Measurements from ENCODE around the gene SON. TPM values are rescaled to one million over a fixed set of nuclear protein-coding genes. Genes with fewer than 3 reads are reported as not detected.

The SON gene
- total RNA-seq, 2 experiments from 2014 or later = 267 to 276 TPM

DNA sequence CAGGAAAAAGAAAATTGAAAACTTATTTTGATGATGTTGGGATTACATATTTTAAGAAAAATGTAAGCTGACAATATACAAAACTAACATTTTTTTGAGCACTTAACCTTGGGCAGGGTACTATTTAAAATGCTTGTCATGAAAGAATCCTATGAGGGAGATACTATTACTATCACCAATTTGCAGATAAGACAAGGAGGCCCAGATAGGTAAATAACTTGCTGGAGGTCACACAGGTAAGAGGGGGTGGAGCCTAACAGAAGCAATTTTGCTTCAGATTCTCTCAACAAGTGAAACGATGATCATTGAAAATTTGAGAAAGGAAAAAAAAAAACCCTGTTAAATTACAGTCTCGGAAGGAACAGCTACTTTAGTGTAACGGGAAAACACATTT lies 2.1 kb upstream of the SON start:
- no peaks in the 10 kb centered on the region for H3K9me3 Mint-ChIP-seq
- H3K27ac Mint-ChIP-seq = peak overlapping the region; percentile 100
- ChIA-PET CTCF (no interaction called here), POLR2A (interaction anchor here (0.7 to 4.7 kb wide), 6 partner anchors 11 to 1097 kb away, joined by 3 to 44 read pairs (median 4); partner anchors contain the start of gene TMEM50B)
- TF ChIP-seq, protein P1, sequence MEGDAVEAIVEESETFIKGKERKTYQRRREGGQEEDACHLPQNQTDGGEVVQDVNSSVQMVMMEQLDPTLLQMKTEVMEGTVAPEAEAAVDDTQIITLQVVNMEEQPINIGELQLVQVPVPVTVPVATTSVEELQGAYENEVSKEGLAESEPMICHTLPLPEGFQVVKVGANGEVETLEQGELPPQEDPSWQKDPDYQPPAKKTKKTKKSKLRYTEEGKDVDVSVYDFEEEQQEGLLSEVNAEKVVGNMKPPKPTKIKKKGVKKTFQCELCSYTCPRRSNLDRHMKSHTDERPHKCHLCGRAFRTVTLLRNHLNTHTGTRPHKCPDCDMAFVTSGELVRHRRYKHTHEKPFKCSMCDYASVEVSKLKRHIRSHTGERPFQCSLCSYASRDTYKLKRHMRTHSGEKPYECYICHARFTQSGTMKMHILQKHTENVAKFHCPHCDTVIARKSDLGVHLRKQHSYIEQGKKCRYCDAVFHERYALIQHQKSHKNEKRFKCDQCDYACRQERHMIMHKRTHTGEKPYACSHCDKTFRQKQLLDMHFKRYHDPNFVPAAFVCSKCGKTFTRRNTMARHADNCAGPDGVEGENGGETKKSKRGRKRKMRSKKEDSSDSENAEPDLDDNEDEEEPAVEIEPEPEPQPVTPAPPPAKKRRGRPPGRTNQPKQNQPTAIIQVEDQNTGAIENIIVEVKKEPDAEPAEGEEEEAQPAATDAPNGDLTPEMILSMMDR (IDR thresholded peaks at IDR 0.05) = no peak
- H3K27me3 Mint-ChIP-seq = no peaks in the 10 kb centered on the region
- no peak for DNase-seq
- peaks cover 67% of the 10 kb centered on the region for H3K36me3 Mint-ChIP-seq (ENCODE audit: low read depth)
- ATAC-seq = no peak
- H3K4me3 Mint-ChIP-seq = peak overlapping the region; percentile 86
- peaks cover 28% of the 10 kb centered on the region for H3K4me1 Mint-ChIP-seq (ENCODE audit: low read depth)
- intact Hi-C loops (cut with micrococcal nuclease) = loop anchor here (5.0 kb wide), 2 partner anchors 48 to 63 kb away; partner anchors contain the start of genes DNAJC28 and TMEM50B

DNA sequence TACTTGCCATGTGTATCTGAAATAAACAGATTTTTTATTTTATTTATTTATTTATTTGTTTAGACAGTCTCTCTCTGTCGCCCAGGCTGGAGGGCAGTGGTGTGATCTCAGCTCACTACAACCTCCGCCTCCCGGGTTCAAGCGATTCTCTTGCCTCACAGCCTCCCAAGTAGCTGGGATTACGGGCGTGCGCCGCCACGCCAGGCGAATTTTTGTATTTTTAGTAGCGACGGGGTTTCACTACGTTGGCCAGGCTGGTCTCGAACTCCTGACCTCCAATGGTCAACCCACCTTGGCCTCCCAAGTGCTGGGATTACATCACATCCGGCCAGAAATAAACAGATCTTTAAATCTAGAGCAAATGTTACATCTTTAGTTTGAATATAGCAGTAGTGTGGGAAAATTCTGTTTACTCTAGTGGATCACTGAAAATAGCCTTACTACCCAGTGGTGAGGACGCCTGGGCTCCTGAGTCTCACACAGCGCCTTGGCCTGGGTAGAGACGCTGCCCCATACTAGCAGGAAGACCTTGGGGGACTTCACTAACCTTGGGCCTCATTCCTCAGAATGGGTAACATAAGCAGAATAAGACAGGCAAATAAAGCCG lies 1.6 kb upstream of the SON start:
- TF ChIP-seq, protein P1 (IDR thresholded peaks at IDR 0.05) = no peak
- Mint-ChIP-seq H3K4me3 (peak overlapping the region; percentile 86), H3K27ac (peak overlapping the region; percentile 100), H3K4me1 (ENCODE audit: low read depth) (peaks cover 33% of the 10 kb centered on the region), H3K36me3 (ENCODE audit: low read depth) (peaks cover 67% of the 10 kb centered on the region), H3K27me3 (no peaks in the 10 kb centered on the region), H3K9me3 (no peaks in the 10 kb centered on the region)
- ATAC-seq (no peak), DNase-seq (peak; percentile 40)
- CTCF ChIA-PET = no interaction called here
- intact Hi-C loops (cut with micrococcal nuclease) = loop anchor here (5.0 kb wide), 2 partner anchors 49 to 64 kb away; partner anchors contain the start of genes DNAJC28 and TMEM50B
- POLR2A ChIA-PET = interaction anchor here (0.5 to 4.7 kb wide), 10 partner anchors 11 to 1096 kb away, joined by 3 to 44 read pairs (median 4); partner anchors contain the start of gene TMEM50B

DNA sequence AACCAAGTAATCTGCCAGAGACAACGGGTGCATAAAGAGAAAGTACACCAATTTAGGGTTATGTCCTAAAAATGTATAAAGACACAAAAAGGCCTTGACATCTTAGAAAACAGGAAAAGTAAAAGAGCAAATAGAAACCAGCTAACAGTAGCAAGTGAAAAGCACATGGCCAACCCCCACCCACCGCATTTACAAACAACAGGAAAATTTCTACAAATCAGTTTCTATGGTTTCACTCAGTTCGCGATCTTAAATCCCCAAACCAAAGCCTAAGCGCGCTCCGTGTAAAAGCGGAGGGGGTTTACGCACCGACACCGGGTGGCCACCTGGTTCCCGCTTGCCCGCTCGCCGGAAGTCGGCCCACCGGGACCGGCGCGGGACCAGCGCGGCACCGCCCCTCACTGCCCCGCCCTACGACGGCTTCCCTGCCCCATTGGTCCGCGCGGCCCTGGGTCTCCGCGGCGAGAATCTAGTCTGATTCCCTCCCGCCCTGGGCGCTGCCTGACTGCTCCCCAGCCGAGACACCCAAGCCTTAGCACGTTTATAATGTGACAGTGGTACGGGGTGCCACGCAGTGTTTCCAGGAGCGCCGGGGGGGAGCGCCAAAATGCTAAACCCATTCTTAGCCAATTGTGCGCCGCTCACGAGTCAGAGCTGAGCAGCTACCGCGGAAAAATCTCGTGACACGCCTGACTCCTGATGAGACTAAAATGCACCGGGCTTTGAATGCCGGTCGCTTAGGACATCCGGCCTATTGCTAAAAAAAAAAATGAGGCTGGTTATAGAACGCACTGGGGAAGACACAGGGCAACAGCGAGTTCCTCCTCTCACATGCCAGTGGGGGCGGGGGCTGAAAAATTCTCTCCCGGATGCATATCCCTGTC lies 840 bp upstream of the SON start, which contains the start of gene GART:
Gene GART (minus strand): TSS at position 362 of the 884 bp plus-strand sequence. CDS start 2,802 bp downstream, outside the sequence.
- peak within 1 kb of the TSS; percentile 86 for H3K4me3 Mint-ChIP-seq
- ChIA-PET CTCF (no interaction called here), POLR2A (interaction anchor here (0.5 to 4.7 kb wide), 13 partner anchors 10 to 807 kb away, joined by 3 to 44 read pairs (median 3); partner anchors contain the start of genes DNAJC28 and TMEM50B)
- intact Hi-C loops (cut with micrococcal nuclease) = loop anchor here (5.0 kb wide), 2 partner anchors 50 to 65 kb away; partner anchors contain the start of genes DNAJC28 and TMEM50B
- no peaks in the 10 kb centered on the region for H3K9me3 Mint-ChIP-seq
- peak within 1 kb of the TSS; percentile 100 for H3K27ac Mint-ChIP-seq
- TF ChIP-seq, protein P1 (IDR thresholded peaks at IDR 0.05) = no peak
- peaks cover 63% of the 10 kb centered on the region for H3K36me3 Mint-ChIP-seq (ENCODE audit: low read depth)
- H3K4me1 Mint-ChIP-seq (ENCODE audit: low read depth) = peaks cover 36% of the 10 kb centered on the region
- DNase-seq = peak; percentile 87
- H3K27me3 Mint-ChIP-seq = no peaks in the 10 kb centered on the region
- ATAC-seq = peak; percentile 65

DNA sequence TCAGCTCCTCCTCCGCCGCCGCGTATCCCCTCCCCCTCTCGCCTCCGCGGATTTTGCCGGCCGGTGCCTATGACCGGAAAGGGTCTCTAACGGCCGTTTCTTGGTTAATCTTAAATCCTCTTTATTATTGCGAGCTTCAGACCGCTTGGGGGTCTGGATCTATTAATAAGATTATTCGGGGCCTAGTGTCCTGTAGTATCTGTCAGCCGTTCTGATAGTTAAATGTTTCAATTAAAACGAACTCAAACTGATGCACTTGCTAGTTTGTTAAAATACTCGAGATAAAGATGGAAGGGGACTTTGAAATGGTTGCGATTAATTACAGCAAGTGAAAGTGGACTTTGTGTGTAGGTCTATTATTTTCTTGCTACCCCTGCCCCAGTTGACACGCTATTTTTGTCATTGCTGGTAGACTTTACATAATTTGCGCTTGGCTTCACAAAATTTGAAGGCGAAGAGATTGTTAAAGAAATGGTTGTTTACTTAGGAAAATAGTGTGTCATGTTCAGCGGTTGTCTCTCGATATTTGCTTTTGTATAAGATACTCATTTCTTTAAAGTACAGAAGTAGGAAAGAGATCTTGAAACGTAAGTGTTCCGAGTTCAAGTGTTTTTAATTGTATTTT lies 779 bp downstream of the SON start:
- DNase-seq = peak; percentile 83
- H3K9me3 Mint-ChIP-seq = no peaks in the 10 kb centered on the region
- peaks cover 38% of the 10 kb centered on the region for H3K4me1 Mint-ChIP-seq (ENCODE audit: low read depth)
- ChIA-PET CTCF (interaction anchor here (0.6 to 2.5 kb wide), 3 partner anchors 29 to 86 kb away, joined by 3 to 12 read pairs (median 4); no protein-coding TSS in a partner anchor), POLR2A (interaction anchor here (0.7 to 4.7 kb wide), 10 partner anchors 8 to 317 kb away, joined by 3 to 44 read pairs (median 4); partner anchors contain the start of genes DONSON and TMEM50B)
- H3K36me3 Mint-ChIP-seq (ENCODE audit: low read depth) = peaks cover 55% of the 10 kb centered on the region
- ATAC-seq = no peak
- TF ChIP-seq, protein P1 (IDR thresholded peaks at IDR 0.05) = no peak
- no peaks in the 10 kb centered on the region for H3K27me3 Mint-ChIP-seq
- H3K27ac Mint-ChIP-seq = peak overlapping the region; percentile 100
- H3K4me3 Mint-ChIP-seq = peak overlapping the region; percentile 86
- intact Hi-C loops (cut with micrococcal nuclease) = loop anchor here (5.0 kb wide), 2 partner anchors 51 to 66 kb away; partner anchors contain the start of genes DNAJC28 and TMEM50B
